ENCODE data around the gene SOX18. TPM values are rescaled to one million over a fixed set of nuclear protein-coding genes. Genes with fewer than 3 reads are reported as not detected.
A peak's percentile ranks its signal among the peaks of the same experiment; 100 is the strongest.

Gene SOX18
- total and polyA plus RNA-seq, 2 experiments from 2014 or later, result 0.21 TPM; not detected in 1

GRCh38 chr20:64044484-64045247, 4.8 kb downstream of the SOX18 start:
- Histone ChIP-seq H3K4me3 (no peak overlapping the region), H3K36me3 (ENCODE audit: insufficient read depth) (no peaks in the 10 kb centered on the region), H3K4me2 (no peak overlapping the region; the same call in 1 of the 2 replicates), H3K9me2 (ENCODE audit: insufficient read depth) (no peaks in the 10 kb centered on the region), H3K27ac (ENCODE audit: low read depth) (no peak overlapping the region), H2AFZ (no peak overlapping the region), H3K79me2 (replicated peaks; ENCODE audit: insufficient read depth) (no peaks in the 10 kb centered on the region), H3K27me3 (ENCODE audit: insufficient read depth) (peaks cover 89% of the 10 kb centered on the region), H3K4me1 (ENCODE audit: insufficient read depth) (peaks cover 22% of the 10 kb centered on the region), H3F3A (replicated peaks; ENCODE audit: low read depth) (peaks cover 7% of the 10 kb centered on the region; the same call in 1 of the 2 replicates), H4K20me1 (replicated peaks; ENCODE audit: insufficient read depth) (no peaks in the 10 kb centered on the region)
- Mint-ChIP-seq H3K9me3 (no peaks in the 10 kb centered on the region), H3K27me3 (ENCODE audit: insufficient read depth, low read depth, poor library complexity) (peaks cover 70% of the 10 kb centered on the region), H3K27ac (no peak overlapping the region), H3K4me1 (peaks cover 20% of the 10 kb centered on the region), H3K4me3 (no peak overlapping the region), H3K36me3 (ENCODE audit: low read depth) (no peaks in the 10 kb centered on the region; the same call in 2 of the 3 replicates)
- ATAC-seq (no peak), DNase-seq (ENCODE audit: low spot score) (no peak)
- TF ChIP-seq ETS1 (IDR thresholded peaks at IDR 0.05), result no peak
- no peak for TF ChIP-seq NANOG (IDR thresholded peaks at IDR 0.05; ENCODE audit: borderline replicate concordance)
- no peak for TF ChIP-seq ZNF114 (CRISPR knock-in tag; IDR thresholded peaks at IDR 0.05)
- no peak for TF ChIP-seq REST (IDR thresholded peaks at IDR 0.05; ENCODE audit: unreplicated experiment)
- no peak for TF ChIP-seq JUNB (IDR thresholded peaks at IDR 0.05; ENCODE audit: unreplicated experiment)
- no peak for TF ChIP-seq EZH2 (IDR thresholded peaks at IDR 0.05; ENCODE audit: low read depth, unreplicated experiment)
- no peak for TF ChIP-seq ZNF331 (CRISPR knock-in tag; IDR thresholded peaks at IDR 0.05; ENCODE audit: low read depth)
- TF ChIP-seq EZH2phosphoT487 (IDR thresholded peaks at IDR 0.05; ENCODE audit: unreplicated experiment), result no peak

- H3K4me2 ChIP-seq, result no peak overlapping the region
- H3K27me3 Mint-ChIP-seq (ENCODE audit: insufficient read depth, low read depth, poor library complexity), result peaks cover 76% of the 10 kb centered on the region
- H3K79me2 ChIP-seq (replicated peaks; ENCODE audit: insufficient read depth), result no peaks in the 10 kb centered on the region
- no peak overlapping the region for H3K27ac ChIP-seq (ENCODE audit: low read depth)
- H3K36me3 Mint-ChIP-seq (ENCODE audit: low read depth), result no peaks in the 10 kb centered on the region; the same call in 2 of the 3 replicates
- ATAC-seq (no peak), DNase-seq (ENCODE audit: low spot score) (no peak)
- H3F3A ChIP-seq (replicated peaks; ENCODE audit: low read depth), result peaks cover 7% of the 10 kb centered on the region; the same call in 1 of the 2 replicates
- no peaks in the 10 kb centered on the region for H3K9me2 ChIP-seq (ENCODE audit: insufficient read depth)
- H3K9me3 Mint-ChIP-seq, result no peaks in the 10 kb centered on the region
- peak overlapping the region; percentile 48; the same call in 1 of the 3 replicates for H3K4me3 Mint-ChIP-seq
- H3K36me3 ChIP-seq (ENCODE audit: insufficient read depth), result no peaks in the 10 kb centered on the region
- H4K20me1 ChIP-seq (replicated peaks; ENCODE audit: insufficient read depth), result no peaks in the 10 kb centered on the region
- H3K4me3 ChIP-seq, result no peak overlapping the region
- H3K4me1 ChIP-seq (ENCODE audit: insufficient read depth), result peaks cover 26% of the 10 kb centered on the region
- no peak overlapping the region for H2AFZ ChIP-seq
- peaks cover 23% of the 10 kb centered on the region for H3K4me1 Mint-ChIP-seq
- no peak overlapping the region for H3K27ac Mint-ChIP-seq
- TF ChIP-seq CREB1 (CRISPR knock-in tag; IDR thresholded peaks at IDR 0.05; ENCODE audit: low read depth) (no peak), CTCF (conservative IDR thresholded peaks at IDR 0.05; ENCODE audit: low read depth in 2 of 2) (no peak), NANOG (IDR thresholded peaks at IDR 0.05; ENCODE audit: borderline replicate concordance) (no peak), POLR2AphosphoS5 (IDR thresholded peaks at IDR 0.05; ENCODE audit: low read depth) (no peak), ETS1 (IDR thresholded peaks at IDR 0.05) (no peak)
- peaks cover 95% of the 10 kb centered on the region for H3K27me3 ChIP-seq (ENCODE audit: insufficient read depth)
Measured at GRCh38 chr20:64043768-64044167, 5.7 kb downstream of the SOX18 start.

Measured in GM23338 (cell line).